Keratinocyte (primary cell): ENCODE results near the gene FAM107B.

ENCODE experiments used
- CTCF ChIP-seq, 3 experiments: IDR thresholded peaks in 1 of 3; conservative IDR thresholded peaks in 1 of 3; optimal IDR thresholded peaks in 1 of 3; 2 replicates in 2 of 3; 3 replicates in 1 of 3; pipeline versions ENCODE3 to v1.5.1; 2011; ENCODE audit warnings: low read length in 3 of 3, mild to moderate bottlenecking in 3 of 3, moderate library complexity in 2 of 3, control low read depth in 1 of 3, inconsistent platforms in 1 of 3; ENCODE audit not compliant: insufficient read depth in 2 of 3; ENCODE audit errors: extremely low read depth in 1 of 3
- EZH2 ChIP-seq: IDR thresholded peaks from one replicate; pipeline ENCODE4 v1.6.1; 2012; ENCODE audit warnings: inconsistent platforms, mild to moderate bottlenecking, low read length, moderate library complexity

- TF ChIP-seq CTCF (optimal IDR thresholded peaks at IDR 0.05 in 1 of 3, IDR thresholded peaks at IDR 0.05 in 1 of 3, conservative IDR thresholded peaks at IDR 0.05 in 1 of 3; ENCODE audit: extremely low read depth in 1 of 3, insufficient read depth in 2 of 3, low read length in 3 of 3) = no peak
- TF ChIP-seq EZH2 = no peak
Measured at GRCh38 chr10:14476006-14476405, 298.7 kb downstream of the FAM107B start.
